GM08714 (cell line): ENCODE results near the gene GIT2.
A peak's percentile ranks its signal among the peaks of the same experiment; 100 is the strongest.

Experiments used
- H3K4me3 ChIP-seq: fragments of 200-500 bp; sonication (Bioruptor generic); 2 replicates; pipeline ENCODE4 v1.5.1; 2014; ENCODE audit warnings: mild to moderate bottlenecking, low read length, inconsistent platforms
- ZNF274 ChIP-seq: IDR thresholded peaks from 2 replicates; pipeline ENCODE4 v1.6.1; 2012; ENCODE audit warnings: mild to moderate bottlenecking, low read depth, low read length

GIT2 gene

DNA sequence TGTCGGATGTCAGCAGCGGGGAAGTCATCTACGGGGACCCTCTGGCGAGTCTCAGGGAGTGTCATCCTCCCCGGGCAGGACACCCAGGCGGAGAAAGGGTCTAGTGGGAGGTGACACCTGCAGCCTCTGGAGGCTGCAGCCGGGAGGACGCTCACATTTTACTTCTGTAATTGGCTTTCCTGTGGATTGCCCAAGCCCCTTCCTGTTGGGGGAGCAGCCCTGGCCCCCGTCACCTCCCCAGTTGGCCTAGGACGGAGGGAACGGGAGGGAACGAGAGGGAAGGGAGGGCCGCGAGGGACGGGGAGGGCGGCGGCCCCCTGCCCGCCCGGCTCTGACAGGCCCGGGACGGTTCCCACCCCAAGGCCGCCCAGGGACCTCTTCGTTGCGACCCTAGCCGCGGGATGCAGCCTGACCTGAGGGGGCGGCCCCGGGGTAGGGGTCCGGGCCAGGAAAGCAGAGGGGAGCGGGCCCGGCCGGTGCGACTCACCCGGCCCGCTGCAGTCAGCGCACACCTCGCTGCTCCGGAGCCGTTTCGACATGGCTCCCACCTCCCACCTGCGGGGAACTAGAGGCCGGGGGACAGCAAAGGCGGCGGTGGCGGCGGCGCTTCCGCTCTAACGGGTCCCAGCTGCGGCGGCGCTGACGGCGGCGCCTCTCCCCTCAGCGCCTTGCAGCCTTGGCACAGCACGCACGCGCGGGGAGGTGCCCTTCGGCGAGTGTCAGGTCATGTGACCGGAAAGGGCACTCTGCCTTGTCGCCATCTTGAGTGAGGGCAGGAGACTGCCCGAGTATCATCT lies at the start of gene GIT2:
GIT2 (minus strand) TSS at position 683 of the 797 bp plus-strand sequence; CDS start at position 539, 144 bp downstream.
- TF ChIP-seq ZNF274: no peak
- peak within 1 kb of the TSS; percentile 84 for H3K4me3 ChIP-seq

- TF ChIP-seq ZNF274: no peak
- H3K4me3 ChIP-seq: no peak overlapping the region
Measured at GRCh38 chr12:110042264-110042663, 46.1 kb upstream of the GIT2 start.

DNA sequence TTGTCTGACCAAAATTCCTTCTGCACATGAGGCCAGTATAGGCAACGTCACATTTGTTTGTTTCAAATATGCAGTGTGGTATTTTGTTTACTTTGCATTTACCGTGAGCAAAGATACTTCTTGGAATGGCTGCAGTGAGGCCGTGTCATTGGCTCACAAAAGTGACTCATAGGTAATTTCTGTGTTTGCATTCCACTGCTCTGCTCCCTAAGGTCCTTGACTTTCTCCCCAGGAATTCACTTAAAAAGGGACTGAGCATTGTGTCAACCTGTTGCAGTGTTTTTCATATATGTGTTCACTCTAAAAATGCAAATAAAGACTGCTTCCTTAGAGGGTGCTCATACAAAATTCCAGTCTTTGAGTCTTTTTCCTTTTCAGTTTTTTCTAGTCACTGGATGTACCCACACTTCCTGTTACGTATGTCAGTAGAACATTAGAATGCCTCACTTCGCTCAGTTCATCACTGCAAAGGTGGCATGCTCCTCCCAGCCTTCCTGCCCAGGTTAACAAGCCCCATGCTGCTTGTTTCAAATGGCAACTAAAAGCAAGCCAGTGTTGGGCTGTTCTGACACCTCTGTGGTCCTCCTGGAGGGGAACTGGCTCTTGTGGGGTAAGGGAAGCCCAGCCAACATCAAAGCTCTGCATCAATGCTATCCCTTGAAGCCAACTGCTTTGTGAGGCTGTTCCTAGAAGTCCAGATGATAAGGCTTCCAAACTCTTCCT lies 43.1 kb upstream of the GIT2 start:
- H3K4me3 ChIP-seq: no peak overlapping the region
- TF ChIP-seq ZNF274: no peak

GRCh38 chr12:110038741-110039084 lies 42.5 kb upstream of the GIT2 start:
- no peak overlapping the region for H3K4me3 ChIP-seq
- no peak for TF ChIP-seq ZNF274

GRCh38 chr12:110037315-110037714 lies 41.1 kb upstream of the GIT2 start:
- H3K4me3 ChIP-seq: no peak overlapping the region

GRCh38 chr12:110035534-110036104 lies 39.5 kb upstream of the GIT2 start:
- no peak overlapping the region for H3K4me3 ChIP-seq
- no peak for TF ChIP-seq ZNF274

More at GRCh38 chr12:110037315-110037714, 41.1 kb upstream of the GIT2 start:
- TF ChIP-seq ZNF274: no peak

DNA sequence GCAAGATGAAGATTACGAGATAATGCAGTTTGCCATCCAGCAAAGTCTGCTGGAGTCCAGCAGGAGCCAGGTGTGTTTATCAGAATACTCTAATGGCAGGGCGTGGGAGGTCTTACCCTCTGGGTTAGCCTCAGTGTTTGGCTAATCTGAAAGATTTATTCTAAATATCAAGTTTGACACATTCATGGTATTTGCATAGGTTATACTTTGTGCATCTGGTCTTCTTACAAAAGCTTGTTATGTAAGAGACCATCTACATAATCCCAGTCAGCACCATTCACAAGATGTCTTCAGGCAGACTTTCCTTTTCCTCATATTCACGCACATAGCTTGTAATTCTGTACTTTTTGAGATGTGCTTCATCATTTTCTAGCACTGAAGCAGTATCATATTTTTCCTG lies 37.7 kb upstream of the GIT2 start:
- no peak for TF ChIP-seq ZNF274
- H3K4me3 ChIP-seq: no peak overlapping the region

- TF ChIP-seq ZNF274: no peak
- H3K4me3 ChIP-seq: no peak overlapping the region
Measured at GRCh38 chr12:110029290-110029815, 33.2 kb upstream of the GIT2 start.

DNA sequence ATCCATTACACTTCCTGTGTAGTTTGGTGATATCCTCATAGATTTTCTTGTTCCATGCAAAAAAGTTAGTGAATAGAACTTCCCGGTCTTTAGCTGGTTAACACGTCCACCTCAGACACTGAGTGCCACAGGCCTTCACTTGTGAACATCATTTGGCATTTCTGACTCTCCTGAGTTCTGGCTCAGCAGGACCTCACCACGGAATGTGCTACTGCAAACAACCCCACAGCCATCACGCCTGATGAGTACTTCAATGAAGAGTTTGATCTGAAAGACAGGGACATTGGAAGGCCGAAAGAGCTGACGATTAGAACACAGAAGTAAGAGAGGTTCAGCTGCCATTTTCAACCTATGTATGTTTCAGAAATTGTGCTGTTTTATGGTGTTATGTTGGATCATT lies 32.2 kb upstream of the GIT2 start:
- TF ChIP-seq ZNF274: no peak
- no peak overlapping the region for H3K4me3 ChIP-seq

DNA sequence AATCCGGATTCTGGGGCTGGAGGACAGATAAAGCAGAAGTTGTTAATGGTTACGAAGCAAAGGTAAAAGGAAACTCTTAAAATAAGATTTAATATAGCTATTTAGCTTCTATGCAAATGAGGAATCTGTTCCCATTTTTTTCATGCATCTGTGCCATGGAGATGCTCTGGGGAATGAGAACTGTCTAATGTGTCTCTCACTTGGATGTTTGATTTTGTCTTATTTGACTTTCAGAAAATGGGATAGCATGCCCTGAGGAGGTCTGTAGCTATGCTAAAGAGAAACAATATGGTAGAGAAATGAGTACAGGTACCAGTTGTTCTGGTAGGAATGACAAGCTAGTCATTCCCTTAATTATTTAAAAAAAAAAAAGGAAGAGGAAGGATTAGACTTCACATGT lies 27.9 kb upstream of the GIT2 start:
- no peak for TF ChIP-seq ZNF274
- no peak overlapping the region for H3K4me3 ChIP-seq

DNA sequence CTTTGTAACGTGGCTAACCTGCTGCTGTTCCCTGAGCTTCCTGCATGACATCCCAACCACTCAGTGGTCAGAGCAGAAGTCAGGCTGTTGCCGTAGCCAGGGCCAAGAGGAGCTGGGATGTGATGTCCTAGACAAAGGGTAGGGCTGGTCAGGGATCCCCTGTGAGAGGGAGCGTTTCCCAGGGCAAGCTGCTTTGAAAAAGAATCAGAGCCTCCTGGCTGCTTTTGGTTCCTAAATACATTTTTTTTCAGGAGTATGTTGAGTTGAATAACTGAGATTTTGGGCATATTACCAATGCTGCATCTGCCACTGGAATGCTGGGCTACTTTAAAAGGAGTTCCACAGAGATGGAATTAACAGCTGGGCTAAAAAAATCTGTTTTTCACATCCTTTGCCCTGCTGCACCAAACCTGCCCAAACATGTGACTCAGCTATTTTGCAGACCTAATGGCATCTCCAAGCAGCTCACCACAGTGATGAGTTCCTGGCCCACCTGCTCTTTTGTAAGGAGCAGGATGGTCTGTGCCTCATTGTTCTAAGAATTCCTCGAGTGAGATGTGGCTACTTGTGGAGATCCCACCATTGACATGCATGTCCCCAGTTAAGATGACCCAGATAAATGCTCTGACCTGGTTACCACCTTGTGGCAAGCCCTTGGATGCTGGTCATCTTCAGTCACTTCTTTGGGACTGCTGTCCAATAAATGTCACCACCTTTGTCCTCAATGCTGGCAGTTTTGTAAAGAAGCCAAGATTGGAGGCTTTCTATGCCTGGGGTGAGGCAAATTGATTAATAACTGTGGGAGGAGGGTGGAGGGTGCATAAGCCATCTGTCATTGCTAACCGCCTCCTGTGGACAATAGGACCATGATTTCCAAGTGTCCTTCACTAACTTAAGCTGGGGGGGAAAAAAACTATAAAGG lies 27.2 kb upstream of the GIT2 start:
- TF ChIP-seq ZNF274: no peak
- no peak overlapping the region for H3K4me3 ChIP-seq

DNA sequence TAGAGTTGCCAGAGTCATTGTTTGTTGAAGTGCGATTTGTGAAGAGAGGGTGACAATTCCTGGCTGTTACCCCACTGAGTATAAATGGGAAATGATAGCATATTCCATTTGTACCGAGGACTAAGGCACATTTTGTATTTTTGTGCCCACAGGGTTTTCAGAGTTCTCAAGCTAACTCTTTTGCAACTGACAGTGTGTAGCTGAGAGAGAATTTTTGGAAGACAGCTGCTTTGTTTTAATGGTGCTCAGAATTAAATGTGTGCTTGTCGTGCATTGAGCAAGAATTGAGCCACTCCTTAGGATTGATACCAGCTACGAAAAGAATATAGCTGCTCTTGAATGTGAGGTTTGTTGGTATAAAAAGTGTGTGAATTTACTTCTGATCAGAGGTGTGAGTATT lies 24.8 kb upstream of the GIT2 start:
- no peak overlapping the region for H3K4me3 ChIP-seq
- no peak for TF ChIP-seq ZNF274

GRCh38 chr12:110015132-110015531 lies 19.0 kb upstream of the GIT2 start:
- H3K4me3 ChIP-seq: no peak overlapping the region
- TF ChIP-seq ZNF274: no peak

DNA sequence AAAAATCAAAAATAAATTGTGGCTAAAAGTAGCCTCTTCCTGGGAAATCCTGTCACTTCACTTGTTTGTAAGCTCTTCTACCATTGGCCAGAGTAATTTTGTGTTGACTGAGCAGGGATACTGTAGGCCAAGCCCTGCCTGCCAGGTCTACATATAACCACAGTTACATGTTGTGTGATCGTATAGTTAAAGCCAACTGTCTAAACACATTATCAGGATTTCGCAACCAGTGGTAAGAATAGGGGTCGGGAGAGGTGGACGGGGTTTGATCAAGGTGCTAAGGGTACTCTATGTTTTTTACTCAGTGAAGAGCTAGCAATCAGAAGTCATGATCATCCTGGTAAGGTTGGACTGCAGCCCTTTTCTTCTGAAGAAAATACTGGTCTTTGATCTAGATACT lies 16.5 kb upstream of the GIT2 start:
- no peak overlapping the region; the same call in 1 of the 2 replicates for H3K4me3 ChIP-seq
- TF ChIP-seq ZNF274: no peak
